ENCODE data around the gene LIPE. TPM values are rescaled to one million over a fixed set of nuclear protein-coding genes. Genes with fewer than 3 reads are reported as not detected.
A peak's percentile ranks its signal among the peaks of the same experiment; 100 is the strongest.

Gene LIPE
- total RNA-seq, 8 experiments from 2014 or later: 4.2 to 13.5 (median 7.2) TPM

DNA sequence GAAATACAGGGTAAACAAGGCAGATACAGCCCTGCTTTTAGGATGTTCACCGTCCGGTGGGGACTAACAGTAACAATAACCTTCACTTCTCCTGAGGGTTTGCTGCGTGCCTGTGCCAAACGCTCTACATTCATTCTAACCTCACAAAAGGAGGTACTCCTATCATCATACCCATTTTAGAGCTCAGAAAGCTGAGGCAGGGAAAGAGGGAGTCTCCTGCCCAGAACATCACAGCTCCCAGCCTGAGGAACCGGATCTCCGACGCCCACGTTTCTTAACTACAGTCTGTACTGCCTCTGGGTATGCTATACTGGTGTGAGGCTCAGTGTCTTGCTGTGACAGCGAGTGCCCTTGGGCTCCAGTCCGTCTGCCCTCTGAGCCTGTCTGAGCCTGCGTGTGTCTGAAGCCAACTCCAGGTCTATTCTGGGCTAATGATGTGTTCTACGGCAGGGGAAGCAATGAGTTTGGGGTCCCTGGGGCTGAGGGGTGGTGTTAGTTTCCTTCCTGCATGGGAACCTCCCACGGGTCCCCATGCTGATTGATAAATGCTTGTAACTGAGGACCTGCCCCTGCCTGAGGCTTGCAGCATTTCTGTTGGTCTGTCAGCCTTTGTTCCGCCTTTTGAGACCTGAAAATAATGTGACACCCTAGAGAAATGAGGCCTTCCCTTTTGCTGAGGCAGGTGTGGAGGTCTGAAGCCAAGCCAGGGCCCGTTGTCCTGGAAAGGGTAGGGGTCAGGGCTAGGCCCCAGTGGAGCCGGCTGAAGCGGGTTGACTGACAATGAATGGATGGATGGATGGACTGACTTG lies 4.9 kb downstream of the LIPE start:
- in situ Hi-C loops (cut with MboI; ENCODE audit: low pct_unique_long_range_greater_than_20kb in 2 of 9, low sequenced_read_pairs in 9 of 9, unreplicated experiment in 9 of 9): no loop called here
- H3K4me1 ChIP-seq (replicated peaks in 1 of 2): peaks cover 16% of the 10 kb centered on the region in 2 donors
- ATAC-seq (replicated peaks in 6 of 8): no peak
- H3K4me3 ChIP-seq: peak overlapping the region; percentile 56 to 79 (median 64)
- peak overlapping the region; percentile 77 to 83 for H3K27ac ChIP-seq
- WGBS, 10 experiments: 0 to 100% (median 67%) methylated on average over 1 to 7 of the region's 17 CpGs; no CpG with 5 or more reads in 1 of the 10 experiments

DNA sequence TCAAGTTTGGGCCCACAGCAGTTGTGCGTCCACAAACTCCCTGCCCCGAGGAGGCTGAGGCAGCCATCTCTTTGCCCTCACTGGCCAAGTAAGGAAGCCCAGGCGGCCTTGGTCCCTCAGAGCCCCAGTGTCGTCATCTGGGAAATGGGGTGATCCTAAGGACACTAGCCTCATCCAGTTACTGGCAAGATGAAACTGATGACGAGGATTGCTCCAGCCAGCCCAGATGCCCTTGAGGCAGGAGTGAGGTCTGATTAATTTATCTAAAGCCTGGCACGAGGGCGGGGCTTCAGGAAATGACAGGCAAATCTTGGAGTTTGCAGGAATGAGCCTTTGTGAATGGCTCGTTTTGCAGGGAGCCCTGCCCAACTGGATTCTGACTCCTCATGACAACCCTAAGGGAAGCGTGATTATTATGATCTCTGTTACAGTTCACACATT lies 5.6 kb downstream of the LIPE start:
- in situ Hi-C loops (cut with MboI; ENCODE audit: low pct_unique_long_range_greater_than_20kb in 2 of 9, low sequenced_read_pairs in 9 of 9, unreplicated experiment in 9 of 9): no loop called here
- WGBS, 10 experiments: 46 to 100% (median 60%) methylated on average over 1 to 8 of the region's 9 CpGs; no CpG with 5 or more reads in 2 of the 10 experiments

DNA sequence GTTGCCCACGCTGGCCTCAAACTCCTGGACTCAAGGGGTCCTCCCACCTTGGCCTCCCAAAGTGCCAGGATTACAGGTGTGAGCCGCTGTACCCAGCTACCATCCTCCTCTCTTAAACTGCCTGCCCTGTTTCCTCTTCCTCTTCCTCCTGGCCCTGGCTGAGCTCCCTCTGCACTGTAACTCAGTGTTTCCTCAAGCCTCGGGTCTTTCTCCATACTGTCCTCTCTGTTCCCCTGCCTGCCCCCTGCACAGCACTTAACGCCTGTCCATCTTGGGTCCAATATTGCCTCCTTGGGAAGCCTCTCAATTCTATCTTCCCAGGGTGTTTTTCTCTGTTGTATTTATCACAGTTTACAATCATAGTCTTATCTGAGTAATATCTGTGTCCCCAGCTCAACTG lies 6.1 kb downstream of the LIPE start:
- in situ Hi-C loops (cut with MboI; ENCODE audit: low pct_unique_long_range_greater_than_20kb in 2 of 9, low sequenced_read_pairs in 9 of 9, unreplicated experiment in 9 of 9): no loop called here
- Histone ChIP-seq H3K4me1 (replicated peaks in 1 of 2) (peaks cover 16% of the 10 kb centered on the region in 2 donors), H3K4me3 (no peak overlapping the region), H3K27ac (no peak overlapping the region)
- WGBS, 10 experiments: 83 to 100% (median 92%) methylated on average over 1 to 4 of the region's 4 CpGs; no CpG with 5 or more reads in 4 of the 10 experiments
- no peak for ATAC-seq (replicated peaks in 6 of 8)

More for the DNA sequence above, 5.6 kb downstream of the LIPE start:
- peak in 1 of 8 experiments; percentile 2 for ATAC-seq (replicated peaks in 6 of 8)
- Histone ChIP-seq H3K4me1 (replicated peaks in 1 of 2) (peaks cover 16% of the 10 kb centered on the region in 2 donors), H3K27ac (no peak overlapping the region), H3K4me3 (no peak overlapping the region)

DNA sequence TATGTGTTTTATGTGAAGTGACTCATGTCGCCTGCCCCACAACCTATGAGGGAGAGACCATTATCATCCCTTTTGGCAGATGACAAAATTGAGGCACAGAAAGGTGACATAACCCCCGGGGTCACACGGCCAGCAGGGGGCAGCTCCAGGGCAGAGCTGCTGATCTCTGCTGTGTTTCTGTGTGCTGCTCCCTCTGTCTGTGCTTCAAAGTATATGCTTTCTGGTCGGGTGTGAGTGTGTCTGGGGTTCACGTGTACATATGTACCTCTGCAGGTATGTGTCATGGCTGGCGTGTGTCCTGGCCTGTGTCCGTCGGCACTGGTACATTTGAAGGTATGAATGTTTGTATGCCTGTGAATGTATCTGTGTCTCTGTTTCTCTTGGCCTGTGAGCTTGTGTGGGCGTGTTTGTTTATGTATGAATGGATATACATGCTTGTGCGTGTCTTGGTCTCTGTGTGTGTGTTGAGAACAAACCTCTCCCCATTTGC lies 7.1 kb downstream of the LIPE start:
- in situ Hi-C loops (cut with MboI; ENCODE audit: low pct_unique_long_range_greater_than_20kb in 2 of 9, low sequenced_read_pairs in 9 of 9, unreplicated experiment in 9 of 9): no loop called here
- no peak overlapping the region for H3K4me3 ChIP-seq
- ATAC-seq (replicated peaks in 6 of 8): peak in 3 of 8 experiments; percentile 8 to 34 (median 12)
- WGBS, 10 experiments: 20 to 92% (median 39%) methylated on average over 1 to 8 of the region's 10 CpGs; no CpG with 5 or more reads in 2 of the 10 experiments
- H3K4me1 ChIP-seq (replicated peaks in 1 of 2): peaks cover 16% of the 10 kb centered on the region in 2 donors
- no peak overlapping the region for H3K27ac ChIP-seq

DNA sequence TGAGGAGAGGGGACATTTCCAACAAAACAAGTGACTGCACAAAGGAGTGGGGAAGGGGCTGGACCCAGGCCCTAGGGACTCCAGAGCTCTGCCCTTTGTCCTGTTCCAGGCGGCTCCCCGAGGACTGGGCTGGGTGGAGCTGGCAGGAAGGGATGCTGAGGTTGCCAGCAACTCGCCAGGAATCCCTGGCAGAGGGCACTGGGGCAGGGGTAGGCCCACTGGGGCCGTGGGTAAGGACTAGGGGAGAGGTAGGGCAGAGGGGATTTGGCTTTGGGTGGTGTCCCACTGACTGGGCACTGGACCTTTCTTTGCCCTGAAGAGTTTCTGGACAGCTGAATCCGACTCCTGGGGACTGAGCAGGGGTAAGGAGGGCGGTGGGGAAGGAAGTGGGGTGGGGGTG lies 7.9 kb downstream of the LIPE start:
- no peak overlapping the region for H3K27ac ChIP-seq
- H3K4me1 ChIP-seq (replicated peaks in 1 of 2): peaks cover 13 to 14% of the 10 kb centered on the region in 2 donors
- WGBS, 10 experiments: 100% methylated on average over 2 of the region's 6 CpGs; no CpG with 5 or more reads in 9 of the 10 experiments
- in situ Hi-C loops (cut with MboI; ENCODE audit: low pct_unique_long_range_greater_than_20kb in 2 of 9, low sequenced_read_pairs in 9 of 9, unreplicated experiment in 9 of 9): no loop called here
- ATAC-seq (replicated peaks in 6 of 8): no peak
- no peak overlapping the region for H3K4me3 ChIP-seq

DNA sequence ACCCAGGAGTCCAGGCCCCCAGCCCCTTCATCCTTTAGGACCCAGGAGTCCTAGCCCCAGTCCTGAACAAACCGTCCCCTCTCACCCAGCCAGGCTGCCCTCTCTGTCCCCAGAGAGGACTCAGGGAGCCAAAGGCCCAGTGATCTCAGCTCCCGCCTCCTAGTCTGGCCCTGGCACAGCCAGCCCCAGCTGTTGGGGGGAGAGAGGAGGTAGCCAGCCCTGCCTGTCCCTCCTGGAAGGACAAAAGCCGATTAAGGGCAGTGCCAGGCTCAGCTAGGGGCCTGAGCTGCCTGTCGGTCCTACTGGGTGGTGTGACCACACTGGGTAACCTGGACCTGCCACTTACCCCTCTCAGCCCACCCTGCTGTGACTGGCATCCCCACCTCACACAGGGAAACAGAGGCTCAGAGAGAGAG lies 14.5 kb downstream of the LIPE start:
- Histone ChIP-seq H3K27ac (no peak overlapping the region), H3K4me1 (replicated peaks in 1 of 2) (peaks cover 17 to 25% of the 10 kb centered on the region in 2 donors), H3K4me3 (no peak overlapping the region)
- WGBS, 10 experiments: 88 to 100% methylated on average over 1 to 3 of the region's 4 CpGs; no CpG with 5 or more reads in 8 of the 10 experiments
- in situ Hi-C loops (cut with MboI; ENCODE audit: low pct_unique_long_range_greater_than_20kb in 2 of 9, low sequenced_read_pairs in 9 of 9, unreplicated experiment in 9 of 9): no loop called here
- peak in 6 of 8 experiments; percentile 3 to 17 (median 8) for ATAC-seq (replicated peaks in 6 of 8)

DNA sequence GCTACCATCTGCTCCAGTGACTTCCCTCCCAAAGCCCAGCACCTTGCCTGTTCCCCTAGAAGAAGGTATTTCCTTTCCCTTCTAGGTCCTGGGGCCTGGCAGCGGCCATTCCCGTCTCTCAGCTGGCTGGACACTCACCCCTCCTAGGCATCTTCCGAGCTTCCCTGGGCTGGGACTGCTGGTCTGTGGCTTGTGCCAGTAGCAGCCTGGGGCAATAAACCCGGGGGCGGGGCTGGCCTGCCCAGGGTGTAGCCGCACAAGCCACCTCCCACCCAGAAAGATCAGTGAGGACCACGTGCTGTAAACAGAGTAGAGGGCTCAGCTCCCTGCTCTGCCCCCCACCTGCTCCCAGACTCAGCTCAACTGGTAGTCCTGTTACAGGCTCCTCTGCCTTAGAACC lies 15.0 kb downstream of the LIPE start:
- in situ Hi-C loops (cut with MboI; ENCODE audit: low pct_unique_long_range_greater_than_20kb in 2 of 9, low sequenced_read_pairs in 9 of 9, unreplicated experiment in 9 of 9): no loop called here
- peak; percentile 32 to 97 (median 56) for ATAC-seq (replicated peaks in 6 of 8)
- WGBS, 10 experiments: 0 to 100% (median 29%) methylated on average over 1 to 4 of the region's 7 CpGs; no CpG with 5 or more reads in 5 of the 10 experiments
- H3K4me3 ChIP-seq: no peak overlapping the region
- H3K4me1 ChIP-seq (replicated peaks in 1 of 2): peaks cover 17 to 25% of the 10 kb centered on the region in 2 donors
- H3K27ac ChIP-seq: no peak overlapping the region

DNA sequence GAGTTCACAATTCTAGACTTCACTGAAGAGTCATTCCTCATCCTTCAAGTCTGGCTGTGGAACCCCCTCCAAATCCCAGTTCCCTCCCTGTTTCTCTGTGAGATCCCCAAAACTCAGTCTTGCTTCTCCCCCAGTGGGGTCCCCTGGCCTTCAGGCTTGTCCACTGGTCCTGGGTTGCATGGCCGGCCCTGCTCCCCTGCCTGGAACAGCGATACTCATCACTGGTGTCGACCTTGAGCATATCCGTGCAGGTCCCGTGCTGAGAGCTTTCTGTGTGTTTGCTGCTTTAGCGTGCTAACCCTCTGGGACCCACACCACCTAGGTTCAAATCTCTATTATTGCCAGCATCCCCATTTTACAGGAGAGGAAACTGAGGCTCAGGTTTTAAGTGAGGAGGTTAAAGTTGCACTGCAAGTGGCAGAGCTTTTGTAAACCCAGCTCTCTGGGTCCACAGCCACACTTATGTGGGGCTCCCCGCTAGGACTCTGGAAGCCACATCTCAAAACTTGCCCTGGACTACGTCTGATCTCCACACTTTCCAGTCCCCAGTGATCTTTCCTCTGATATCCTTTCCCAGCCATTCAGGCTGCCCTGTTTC lies 15.5 kb downstream of the LIPE start:
- Histone ChIP-seq H3K27ac (no peak overlapping the region), H3K4me1 (replicated peaks in 1 of 2) (peaks cover 17 to 25% of the 10 kb centered on the region in 2 donors), H3K4me3 (no peak overlapping the region)
- no peak for ATAC-seq (replicated peaks in 6 of 8)
- WGBS, 10 experiments: 40 to 100% (median 100%) methylated on average over 1 to 5 of the region's 8 CpGs; no CpG with 5 or more reads in 3 of the 10 experiments
- in situ Hi-C loops (cut with MboI; ENCODE audit: low pct_unique_long_range_greater_than_20kb in 2 of 9, low sequenced_read_pairs in 9 of 9, unreplicated experiment in 9 of 9): no loop called here

DNA sequence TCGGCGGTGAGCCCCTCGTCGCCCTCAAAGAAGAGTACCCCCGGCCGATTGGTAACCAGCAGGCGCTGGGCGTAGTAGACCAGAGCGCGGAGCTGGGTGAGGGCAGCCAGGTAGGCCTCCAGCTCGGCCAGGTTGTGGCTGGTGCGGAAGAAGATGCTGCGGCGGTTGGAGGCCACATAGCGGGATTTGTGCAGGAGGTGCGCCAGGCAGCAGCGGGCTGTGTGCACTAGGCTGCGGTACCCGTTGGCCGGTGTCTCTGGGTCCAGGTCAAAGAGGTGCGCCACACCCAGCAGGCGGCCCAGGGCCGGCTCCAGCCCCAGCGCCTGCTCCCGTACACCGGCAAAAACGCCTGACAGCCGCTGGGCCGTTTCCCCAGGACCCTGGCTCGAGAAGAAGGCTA lies 16.8 kb downstream of the LIPE start:
- in situ Hi-C loops (cut with MboI; ENCODE audit: low pct_unique_long_range_greater_than_20kb in 2 of 9, low sequenced_read_pairs in 9 of 9, unreplicated experiment in 9 of 9): no loop called here
- no peak overlapping the region for H3K27ac ChIP-seq
- 80 to 93% (median 86%) methylated on average over 2 to 11 of the region's 30 CpGs; no CpG with 5 or more reads in 7 of the 10 experiments for WGBS, 10 experiments
- no peak for ATAC-seq (replicated peaks in 6 of 8)
- no peak overlapping the region for H3K4me3 ChIP-seq
- peaks cover 17 to 25% of the 10 kb centered on the region in 2 donors for H3K4me1 ChIP-seq (replicated peaks in 1 of 2)

DNA sequence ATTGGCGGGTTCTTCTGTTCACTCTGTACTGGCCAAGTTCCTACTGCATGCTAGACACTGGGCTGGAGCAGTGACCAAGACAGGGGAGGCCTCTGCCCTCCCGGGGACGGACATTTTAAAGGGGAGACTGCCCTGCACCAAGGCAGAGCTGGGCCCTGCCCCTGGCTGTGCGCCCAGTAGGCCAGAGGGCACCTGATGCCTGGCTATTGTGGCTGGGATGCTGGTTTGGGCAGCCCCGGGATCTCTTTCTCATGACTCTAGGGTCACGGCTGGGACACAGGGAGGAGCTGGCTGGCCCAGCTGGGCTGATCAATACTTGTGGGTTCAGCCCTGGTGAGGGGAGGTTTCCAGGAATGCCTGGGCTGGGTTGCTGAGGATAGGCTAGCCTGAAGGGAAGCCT lies 17.7 kb downstream of the LIPE start:
- 43 to 100% (median 82%) methylated on average over 1 to 4 of the region's 6 CpGs; no CpG with 5 or more reads in 6 of the 10 experiments for WGBS, 10 experiments
- Histone ChIP-seq H3K4me1 (replicated peaks in 1 of 2) (peaks cover 17 to 25% of the 10 kb centered on the region in 2 donors), H3K4me3 (no peak overlapping the region), H3K27ac (peak overlapping the region in 1 of 2 donors; percentile 45)
- ATAC-seq (replicated peaks in 6 of 8): peak; percentile 4 to 85 (median 42)
- in situ Hi-C loops (cut with MboI; ENCODE audit: low pct_unique_long_range_greater_than_20kb in 2 of 9, low sequenced_read_pairs in 9 of 9, unreplicated experiment in 9 of 9): no loop called here

DNA sequence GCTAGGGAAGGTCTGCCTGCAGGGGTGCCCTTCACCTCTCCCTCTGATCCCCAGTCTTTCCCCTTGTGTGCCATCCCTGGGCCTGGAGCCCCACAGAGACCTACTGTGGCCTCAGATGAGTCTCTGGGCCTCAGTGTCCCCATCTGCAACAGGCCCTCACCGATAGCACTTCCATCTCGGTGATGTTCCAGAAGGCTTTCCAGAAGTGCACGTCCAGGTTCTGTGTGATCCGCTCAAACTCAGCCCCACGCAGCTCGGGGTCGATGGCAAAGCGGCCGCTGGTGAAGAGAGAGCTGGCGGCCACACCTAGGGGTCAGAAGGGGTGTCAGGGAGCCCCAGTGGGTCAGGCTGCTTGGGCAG lies 19.4 kb downstream of the LIPE start:
- peaks cover 18 to 27% of the 10 kb centered on the region in 2 donors for H3K4me1 ChIP-seq (replicated peaks in 1 of 2)
- in situ Hi-C loops (cut with MboI; ENCODE audit: low pct_unique_long_range_greater_than_20kb in 2 of 9, low sequenced_read_pairs in 9 of 9, unreplicated experiment in 9 of 9): no loop called here
- 98% methylated on average over 8 of the region's 10 CpGs; no CpG with 5 or more reads in 9 of the 10 experiments for WGBS, 10 experiments
- H3K4me3 ChIP-seq: no peak overlapping the region
- peak overlapping the region in 1 of 2 donors; percentile 58 for H3K27ac ChIP-seq
- no peak for ATAC-seq (replicated peaks in 6 of 8)

DNA sequence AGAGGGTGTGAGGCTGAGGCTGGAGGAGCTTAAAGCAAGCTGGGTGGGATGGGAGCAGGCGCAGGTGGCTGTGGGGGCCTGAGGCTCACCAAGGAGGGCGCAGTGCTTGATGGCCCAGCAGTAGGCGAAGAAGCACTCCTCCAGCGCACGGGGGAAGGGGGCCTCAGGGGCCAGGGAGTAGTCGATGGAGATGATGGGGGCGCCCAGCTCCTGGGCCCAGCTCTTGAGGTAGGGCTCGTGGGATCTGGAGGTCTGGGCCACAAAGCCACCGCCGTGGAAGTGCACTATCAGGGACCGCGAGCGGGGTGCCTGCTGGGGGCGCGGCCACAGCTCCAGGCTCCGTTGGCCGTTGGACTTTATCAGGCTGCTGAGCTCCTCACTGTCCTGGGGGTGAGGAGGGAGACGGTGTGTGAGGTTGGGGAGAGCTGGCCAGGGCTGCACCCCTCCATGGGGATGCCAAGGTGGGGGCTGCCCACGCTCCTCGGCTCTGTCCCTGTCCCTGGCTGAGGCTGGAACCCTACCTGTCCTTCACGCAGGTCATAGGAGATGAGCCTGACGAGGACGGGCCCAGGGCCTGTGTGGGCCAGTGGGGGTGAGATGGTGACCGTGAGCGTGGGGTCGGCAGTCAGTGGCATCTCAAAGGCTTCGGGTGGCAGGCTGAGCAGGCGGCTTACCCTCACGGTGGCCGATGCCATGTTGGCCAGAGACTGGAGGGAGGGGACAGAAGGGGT lies 19.9 kb downstream of the LIPE start:
- in situ Hi-C loops (cut with MboI; ENCODE audit: low pct_unique_long_range_greater_than_20kb in 2 of 9, low sequenced_read_pairs in 9 of 9, unreplicated experiment in 9 of 9): no loop called here
- ATAC-seq (replicated peaks in 6 of 8): no peak
- WGBS, 10 experiments: 100% methylated on average over 1 to 4 of the region's 30 CpGs; no CpG with 5 or more reads in 8 of the 10 experiments
- H3K4me3 ChIP-seq: no peak overlapping the region
- H3K4me1 ChIP-seq (replicated peaks in 1 of 2): peaks cover 23 to 31% of the 10 kb centered on the region in 2 donors
- H3K27ac ChIP-seq: peak overlapping the region in 1 of 2 donors; percentile 58
